HG03066 (cell line): ENCODE measurements around the gene OCA2.
"Not testable (repeated sequence)": the region's sequence is repeated elsewhere in the genome, so short reads cannot be mapped to it uniquely, and the experiment has no call there.

Experiments
- ATAC-seq: cut with Tn5 transposase; IDR thresholded peaks from one replicate; pipeline ENCODE4 v1.9.1; 2021; ENCODE audit warnings: low read depth; ENCODE audit not compliant: unreplicated experiment

OCA2 gene

GRCh38 chr15:27757052-27757451 lies 342.1 kb downstream of the OCA2 start:
- no peak for ATAC-seq

DNA sequence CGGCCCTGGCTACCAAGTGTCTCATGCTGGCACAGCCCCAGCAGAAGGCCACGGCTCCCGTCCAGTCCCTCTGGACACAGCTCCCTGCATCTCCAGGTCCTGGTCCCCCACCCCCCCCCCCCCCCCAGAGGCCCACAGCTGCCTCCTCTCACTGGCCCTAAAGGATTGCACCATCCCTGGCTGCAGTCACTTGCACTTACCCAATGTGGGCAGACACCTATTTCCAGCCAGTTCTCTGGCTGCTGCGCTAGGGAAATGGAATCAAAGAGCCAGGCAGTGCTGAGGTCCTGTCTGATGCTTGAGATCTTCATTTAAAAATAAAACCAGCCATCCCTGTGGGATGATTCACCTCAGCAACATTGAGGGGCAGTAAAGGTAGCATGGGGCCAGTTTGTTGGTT lies 346.4 kb downstream of the OCA2 start:
- no peak for ATAC-seq

DNA sequence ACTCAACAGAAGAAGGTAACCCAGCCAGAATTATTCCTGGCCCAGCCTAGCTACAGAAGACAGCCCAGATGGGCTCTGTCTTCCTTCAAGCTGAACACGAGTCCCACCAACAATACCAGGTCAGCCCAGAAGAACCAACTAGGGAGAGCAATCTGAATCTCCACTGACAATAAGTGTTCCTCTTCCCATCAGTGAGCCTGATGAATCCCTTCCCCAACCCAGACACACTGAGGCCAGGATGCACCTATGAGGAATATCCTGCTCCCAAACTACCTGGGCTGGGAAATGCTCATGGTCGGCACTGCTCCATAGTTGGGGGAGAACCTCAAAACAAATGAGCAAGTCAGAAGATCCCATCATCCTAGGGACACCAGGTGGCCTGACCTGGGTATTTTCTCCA lies 351.1 kb downstream of the OCA2 start:
- ATAC-seq: no peak

- no peak for ATAC-seq
Measured at GRCh38 chr15:27746401-27746955, 352.6 kb downstream of the OCA2 start.

DNA sequence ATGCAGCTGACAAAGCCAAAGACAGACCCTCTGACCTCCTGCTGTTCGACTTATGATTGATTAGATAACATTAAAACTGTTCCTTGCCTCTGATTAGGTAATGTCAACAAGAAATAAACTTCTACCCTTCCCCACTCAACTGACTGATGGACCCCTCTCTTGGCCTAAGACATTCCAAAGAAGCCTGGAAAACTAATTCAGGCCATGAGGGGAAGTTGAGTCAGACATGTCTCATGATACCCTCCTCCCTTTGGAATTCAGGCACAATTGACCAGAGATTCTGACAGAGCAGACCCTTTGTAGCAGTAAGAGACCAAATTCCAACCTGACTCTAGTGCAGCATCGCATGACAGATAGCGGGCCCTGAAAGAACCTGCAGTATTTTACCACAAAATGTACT lies 354.5 kb downstream of the OCA2 start:
- ATAC-seq: no peak

GRCh38 chr15:27743638-27744037 lies 355.5 kb downstream of the OCA2 start:
- ATAC-seq: no peak

DNA sequence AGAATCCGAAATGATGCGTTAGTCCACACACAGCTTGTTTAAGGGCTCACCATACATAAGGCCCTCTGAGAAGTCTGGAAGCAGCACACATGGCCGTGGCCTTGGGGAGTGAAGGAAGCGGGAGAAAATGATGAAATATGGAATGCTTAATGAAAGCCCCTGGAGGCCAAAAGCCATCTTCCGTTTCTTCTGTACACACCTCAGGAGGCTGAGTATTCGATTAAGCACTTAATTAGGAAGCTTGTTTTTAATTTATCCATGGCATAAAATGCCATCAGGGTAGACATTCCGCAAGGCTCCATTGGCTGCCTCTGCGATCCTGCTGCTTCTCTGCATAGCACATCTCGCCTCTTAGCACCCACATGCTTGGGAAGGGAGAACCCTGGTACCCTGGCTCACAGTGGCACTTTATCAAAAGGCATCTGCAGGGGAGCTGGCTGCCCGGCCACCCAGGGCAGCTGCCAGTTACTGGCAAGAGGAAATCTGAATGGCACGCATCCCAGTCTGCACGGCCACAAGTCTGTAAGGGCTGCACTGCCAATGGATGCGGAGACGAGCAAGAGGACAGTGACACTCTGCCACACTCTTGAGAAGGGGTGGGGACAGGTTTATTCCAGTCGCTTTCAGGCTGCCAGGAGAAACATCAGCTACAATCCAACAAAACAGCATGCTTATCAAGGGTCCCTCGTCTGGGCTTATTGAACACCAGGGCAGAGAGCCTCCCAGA lies 356.2 kb downstream of the OCA2 start:
- ATAC-seq: no peak

DNA sequence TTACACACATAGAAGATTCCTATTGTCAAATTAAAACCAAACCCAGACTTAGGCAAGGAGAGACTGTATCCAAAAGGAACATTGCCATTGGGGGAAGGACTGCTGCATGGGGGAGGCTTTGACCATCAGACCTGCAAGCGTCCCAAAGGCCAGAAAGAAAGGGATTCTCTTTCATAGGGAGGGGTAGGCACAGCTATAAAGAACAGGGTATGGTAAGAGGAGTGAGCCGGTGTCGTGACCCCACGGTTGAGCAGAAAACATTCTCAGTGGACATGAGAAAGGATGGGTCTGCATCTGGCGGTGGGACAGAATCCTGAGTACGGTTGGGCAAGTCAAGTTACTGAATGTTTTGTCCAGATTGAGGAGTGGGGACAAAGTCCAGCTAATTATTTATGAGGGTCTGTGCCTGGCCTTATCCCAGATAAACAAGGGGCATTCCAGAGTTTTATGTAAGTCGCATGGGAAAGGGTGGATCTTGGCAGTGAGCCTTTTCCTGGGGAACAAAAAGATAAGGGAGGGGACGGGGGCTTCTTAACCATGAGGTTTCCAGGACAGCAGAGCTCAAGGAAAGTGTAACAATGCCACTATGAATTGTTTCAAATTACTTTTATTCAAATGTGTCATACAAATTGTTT lies 357.8 kb downstream of the OCA2 start:
- ATAC-seq: no peak

DNA sequence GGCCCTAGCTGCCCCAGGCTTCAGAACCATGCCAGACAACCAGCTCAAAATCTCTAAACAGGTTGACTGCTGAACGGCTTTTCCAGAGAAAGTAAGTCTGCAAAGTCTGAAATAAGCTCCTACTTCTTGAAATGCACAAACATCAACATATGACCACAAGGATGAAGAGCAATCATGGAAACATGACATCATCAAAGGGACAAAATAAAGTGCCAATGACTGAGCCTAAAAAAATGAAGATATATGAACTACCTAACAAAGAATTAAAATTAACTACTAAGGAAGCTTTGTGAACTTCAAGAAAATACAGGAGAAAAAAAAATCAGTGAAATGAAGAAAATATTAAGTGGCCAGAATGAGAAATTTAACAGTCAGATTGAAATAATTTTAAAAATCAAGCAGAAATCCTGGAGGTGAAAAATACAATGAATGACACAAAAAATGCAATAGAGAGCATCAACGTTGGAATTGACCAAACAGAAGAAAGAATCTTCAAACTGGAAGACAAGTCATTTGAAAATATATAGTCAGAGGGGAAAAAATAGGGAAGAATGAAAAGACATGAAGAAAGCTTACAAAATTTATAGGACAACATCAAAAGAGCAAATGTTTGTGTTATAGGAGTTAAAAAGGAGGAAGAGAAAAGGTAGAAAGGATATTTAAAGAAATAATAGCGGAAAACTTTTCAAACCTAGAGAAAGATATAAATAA lies 364.2 kb downstream of the OCA2 start:
- no peak for ATAC-seq

DNA sequence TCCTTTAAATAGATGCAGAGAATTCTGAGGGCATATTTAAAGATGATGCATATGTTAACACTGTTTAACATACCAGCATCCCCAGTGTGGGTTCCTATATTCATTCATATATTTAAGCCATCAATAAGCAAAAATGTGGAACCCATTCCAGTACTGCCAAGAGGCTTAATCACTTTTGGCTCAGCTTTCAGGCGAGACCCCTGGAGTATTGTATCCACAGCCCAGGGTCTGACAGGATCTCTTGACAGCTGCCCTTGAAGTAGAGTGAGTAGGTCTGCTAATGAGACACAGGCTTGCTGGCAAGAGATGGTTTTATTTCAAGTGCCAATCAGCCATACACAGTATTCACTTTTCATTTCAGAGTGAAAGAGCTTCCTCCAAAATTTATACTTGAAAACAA lies 367.3 kb downstream of the OCA2 start:
- ATAC-seq: no peak

GRCh38 chr15:27730868-27731267 lies 368.2 kb downstream of the OCA2 start:
- ATAC-seq: no peak

- no peak for ATAC-seq
Measured at GRCh38 chr15:27725731-27726130, 373.4 kb downstream of the OCA2 start.

DNA sequence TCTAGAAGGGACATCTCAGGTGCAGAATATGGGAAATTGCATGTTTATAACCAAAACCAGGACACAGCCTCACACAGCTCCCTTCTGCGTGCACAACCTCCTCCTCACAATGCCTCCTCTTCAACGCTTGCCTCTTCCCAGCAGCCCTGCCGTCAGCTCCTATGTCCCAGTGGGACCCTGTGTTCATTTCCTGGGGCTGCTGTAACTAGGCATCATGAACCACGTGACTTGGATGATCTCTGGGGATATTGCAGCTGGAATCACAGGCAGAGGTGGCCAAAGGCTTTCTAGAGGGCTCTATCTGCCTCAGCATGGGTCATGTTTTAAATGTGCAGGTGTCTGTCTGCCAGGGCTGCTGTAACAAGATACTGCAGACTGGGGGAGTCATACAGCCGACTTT lies 375.3 kb downstream of the OCA2 start:
- ATAC-seq: no peak

DNA sequence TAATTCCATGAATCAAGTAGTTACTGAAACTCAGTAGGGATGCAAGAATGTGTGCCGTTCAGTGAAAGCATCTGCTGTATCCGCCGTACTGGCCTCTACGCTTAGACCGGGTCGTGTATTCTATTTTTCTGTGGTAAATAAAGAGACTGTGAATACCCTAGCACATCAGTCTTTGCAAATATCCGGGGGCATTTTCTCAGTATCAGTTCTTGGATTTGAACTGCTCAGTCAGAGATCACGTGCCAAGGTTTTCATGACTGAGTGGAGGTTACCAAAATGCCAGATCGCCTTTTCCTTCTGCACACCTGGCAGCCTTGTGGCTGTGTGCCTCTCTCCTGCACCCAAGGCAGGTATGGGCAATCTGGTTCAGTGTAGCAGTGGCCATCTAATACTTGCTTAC lies 377.0 kb downstream of the OCA2 start:
- ATAC-seq: no peak

DNA sequence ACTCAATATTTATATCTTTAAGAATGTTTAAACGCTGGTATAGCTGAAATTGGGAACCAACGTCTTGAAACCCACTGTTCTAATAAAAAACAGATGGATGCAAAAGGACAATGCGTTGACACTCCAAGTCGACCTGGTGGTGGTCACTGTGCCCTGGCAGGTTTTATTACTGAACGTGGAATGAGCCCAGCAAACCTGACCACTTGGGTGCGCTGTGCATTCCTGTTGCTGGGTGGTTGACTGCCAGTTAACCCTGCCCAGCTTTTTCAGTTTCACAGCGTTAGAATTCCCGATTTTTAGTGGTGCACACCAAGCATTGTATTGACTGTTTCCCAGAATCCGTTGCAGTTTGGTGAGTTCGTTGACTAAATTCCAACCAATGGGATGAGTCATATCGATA lies 384.4 kb downstream of the OCA2 start:
- no peak for ATAC-seq

DNA sequence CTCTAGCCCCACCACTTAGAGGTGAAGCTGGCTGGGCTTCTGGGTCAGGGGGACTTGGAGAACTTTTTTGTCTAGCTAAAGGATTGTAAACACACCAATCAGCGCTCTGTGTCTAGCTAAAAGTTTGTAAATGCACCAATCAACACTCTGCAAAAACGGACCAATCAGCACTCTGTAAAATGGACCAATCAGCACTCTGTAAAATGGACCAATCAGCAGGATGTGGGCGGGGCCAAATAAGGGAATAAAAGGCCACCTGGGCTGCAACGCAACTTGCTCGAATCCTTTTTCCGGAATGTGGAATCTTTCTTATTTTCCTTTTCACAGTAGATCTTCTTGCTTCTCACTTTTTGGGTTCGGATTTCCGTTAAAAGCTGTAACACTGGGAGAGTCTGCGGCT lies 385.3 kb downstream of the OCA2 start:
- not testable (repeated sequence) for ATAC-seq

- no peak for ATAC-seq
Measured at GRCh38 chr15:27707257-27707656, 391.9 kb downstream of the OCA2 start.

- ATAC-seq: no peak
Measured at GRCh38 chr15:27706300-27706699, 392.8 kb downstream of the OCA2 start.

GRCh38 chr15:27705056-27705455 lies 394.1 kb downstream of the OCA2 start:
- ATAC-seq: no peak
